GM21529 (cell line): ENCODE data around the gene VSX1.

Source experiments
- ATAC-seq: cut with Tn5 transposase; IDR thresholded peaks from one replicate; pipeline ENCODE4 v1.9.1; 2021; ENCODE audit not compliant: unreplicated experiment

VSX1 gene

DNA sequence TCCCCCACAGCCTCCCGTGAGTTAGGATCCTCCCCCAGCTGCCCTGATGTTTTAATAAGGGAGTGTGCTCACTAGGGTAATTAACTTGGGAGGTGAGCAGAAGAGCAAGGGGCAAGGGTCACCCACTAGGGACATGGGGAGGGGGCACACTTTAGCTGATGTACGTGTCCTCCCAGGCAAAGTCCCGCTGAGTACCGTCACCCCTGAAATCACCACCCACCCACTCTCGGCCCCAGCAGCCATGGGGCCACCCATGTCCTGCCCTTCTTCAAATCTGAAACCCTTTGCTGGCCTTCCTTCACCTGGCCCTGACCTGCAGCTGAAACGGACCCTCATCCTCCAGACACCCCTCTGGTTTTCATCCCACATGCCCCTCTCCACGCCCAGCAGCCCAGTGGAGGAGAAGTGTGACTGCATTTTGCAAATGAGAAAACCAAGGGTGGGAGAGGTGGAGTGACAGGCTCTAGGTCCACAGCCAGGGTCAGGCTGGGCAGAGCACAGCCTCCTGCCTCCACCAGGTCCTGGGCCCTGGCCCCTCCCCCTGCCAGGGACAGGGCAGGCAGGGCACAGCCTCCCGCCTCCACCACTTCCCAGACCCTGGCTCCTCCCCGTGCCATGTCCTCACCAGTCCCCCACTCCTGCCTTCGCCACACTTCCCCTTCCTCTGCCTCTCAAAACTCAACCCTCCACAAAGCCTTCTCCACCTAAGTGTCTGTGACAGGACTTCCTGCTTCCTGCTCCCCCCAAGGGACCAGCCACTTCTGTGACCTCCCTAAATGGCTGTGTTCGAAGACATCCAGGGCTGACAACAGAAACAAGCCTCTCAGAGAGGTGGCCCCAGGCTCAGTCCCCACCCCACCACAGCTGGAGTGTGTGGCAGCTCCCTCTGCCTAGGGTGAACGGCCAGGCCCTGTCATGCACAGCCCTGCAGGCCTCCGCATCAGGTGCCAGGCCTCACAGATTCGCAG, 39.1 kb downstream of the VSX1 start:
- ATAC-seq: peak; percentile 94

GRCh38 chr20:25041813-25042530, 40.0 kb downstream of the VSX1 start:
- ATAC-seq: no peak

- ATAC-seq: no peak
Measured at GRCh38 chr20:25040438-25040831, 41.5 kb downstream of the VSX1 start.

DNA sequence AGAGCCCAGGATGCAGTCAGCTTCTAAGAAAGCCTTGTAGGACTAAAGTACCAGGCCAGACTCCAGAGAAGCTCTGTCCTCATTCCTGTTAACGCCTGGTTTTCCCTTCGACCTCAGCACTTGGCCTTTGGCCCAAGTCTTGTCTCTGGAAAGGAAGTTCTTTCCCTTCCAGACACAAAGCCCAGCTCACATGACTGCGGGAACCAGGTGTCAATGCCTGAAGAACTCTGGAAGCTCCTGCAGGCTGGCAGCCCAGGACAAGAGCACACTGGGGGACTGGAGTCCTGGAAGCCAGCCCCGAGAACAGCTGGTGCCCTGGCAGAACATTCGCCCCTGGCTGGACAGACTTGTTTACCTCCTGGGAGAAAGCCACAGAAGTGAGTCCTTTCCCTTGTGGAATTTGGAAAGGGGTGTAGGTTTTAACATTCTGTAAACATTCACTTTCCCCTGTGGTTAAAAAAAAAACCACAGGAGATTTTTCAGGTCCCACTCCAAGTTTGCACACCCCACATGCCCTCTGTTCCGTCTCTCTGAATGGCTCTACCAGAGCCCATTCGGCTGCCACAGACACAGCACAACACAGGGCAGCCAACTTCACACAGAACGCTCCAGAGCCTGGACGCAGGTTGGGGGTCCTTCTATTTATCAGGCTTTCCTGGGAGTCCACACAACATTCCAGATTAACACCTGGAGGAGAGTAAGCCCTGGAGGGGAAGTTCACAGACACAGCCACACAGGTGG, 42.1 kb downstream of the VSX1 start:
- ATAC-seq: no peak

GRCh38 chr20:25038591-25039015, 43.3 kb downstream of the VSX1 start:
- ATAC-seq: no peak

- no peak for ATAC-seq
Measured at GRCh38 chr20:25038103-25038410, 43.9 kb downstream of the VSX1 start.

- ATAC-seq: no peak
Measured at GRCh38 chr20:25037288-25038102, 44.4 kb downstream of the VSX1 start.

DNA sequence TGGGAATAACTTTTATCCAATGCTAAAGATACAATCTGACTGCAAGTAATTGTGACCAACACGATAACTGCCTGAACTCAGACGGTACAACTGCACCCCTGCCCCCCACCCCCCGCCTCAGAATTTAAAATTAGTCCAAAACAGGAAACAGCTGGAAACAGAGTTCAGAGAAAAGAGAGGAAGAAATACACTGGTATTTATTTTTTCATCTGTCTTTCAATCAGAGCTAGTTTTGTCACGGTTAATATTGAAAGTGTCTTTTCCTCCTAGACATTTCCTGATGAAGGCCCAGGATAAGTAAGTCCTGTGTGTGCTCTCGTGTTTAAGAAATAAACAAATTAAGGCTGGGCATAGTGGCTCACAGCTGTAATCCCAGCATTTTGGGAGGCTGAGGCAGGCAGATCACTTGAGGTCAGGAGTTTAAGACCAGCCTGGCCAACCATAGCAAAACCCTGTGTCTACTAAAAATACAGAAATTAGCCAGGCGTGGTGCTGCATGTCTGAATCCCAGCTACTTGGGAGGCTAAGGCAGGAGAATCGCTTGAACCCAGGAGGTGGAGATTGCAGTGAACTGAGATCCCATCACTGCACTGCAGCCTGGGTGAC, 45.5 kb downstream of the VSX1 start:
- ATAC-seq: no peak

DNA sequence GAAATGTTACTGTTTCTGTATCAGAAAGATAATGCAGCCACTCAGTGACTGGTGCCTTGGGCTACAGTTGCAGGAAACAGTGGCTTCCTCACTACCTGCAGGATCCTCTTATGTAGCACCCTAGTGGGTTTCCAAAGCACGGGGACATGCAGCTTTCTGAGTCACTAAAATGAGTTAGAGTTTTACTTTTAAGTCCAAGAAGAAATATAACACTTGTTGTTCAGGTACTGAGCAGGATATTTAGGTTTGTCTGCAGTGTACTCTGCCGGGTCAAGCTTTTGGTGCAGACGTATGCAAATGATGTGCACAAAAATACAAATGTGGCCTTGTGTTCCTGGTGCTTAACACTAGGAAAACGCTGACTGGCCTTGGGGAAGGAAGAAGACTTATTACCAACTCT, 46.0 kb downstream of the VSX1 start:
- no peak for ATAC-seq

- no peak for ATAC-seq
Measured at GRCh38 chr20:25033924-25034300, 48.0 kb downstream of the VSX1 start.

- no peak for ATAC-seq
Measured at GRCh38 chr20:25033265-25033923, 48.5 kb downstream of the VSX1 start.

GRCh38 chr20:25032478-25033264, 49.3 kb downstream of the VSX1 start:
- ATAC-seq: no peak

DNA sequence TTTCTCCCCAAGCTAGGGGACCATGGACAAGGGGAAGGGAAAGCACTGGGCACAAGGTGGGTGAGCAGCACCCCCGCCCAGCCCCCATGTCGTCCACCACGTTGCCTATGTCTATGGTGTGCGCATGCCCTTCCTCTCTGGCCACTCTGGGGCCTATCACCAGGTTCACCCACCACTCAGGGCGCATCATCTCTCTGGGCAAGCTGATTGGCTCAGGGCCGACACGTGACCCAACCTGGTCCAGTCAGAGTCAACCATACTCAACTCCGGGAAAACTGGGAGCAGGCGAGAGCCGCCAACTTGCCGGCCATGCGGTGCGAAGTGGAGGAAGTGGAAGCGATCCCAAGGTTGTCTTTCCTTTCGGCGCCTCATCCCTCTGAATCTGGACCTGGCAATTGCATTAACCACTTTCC, 49.9 kb downstream of the VSX1 start:
- no peak for ATAC-seq

DNA sequence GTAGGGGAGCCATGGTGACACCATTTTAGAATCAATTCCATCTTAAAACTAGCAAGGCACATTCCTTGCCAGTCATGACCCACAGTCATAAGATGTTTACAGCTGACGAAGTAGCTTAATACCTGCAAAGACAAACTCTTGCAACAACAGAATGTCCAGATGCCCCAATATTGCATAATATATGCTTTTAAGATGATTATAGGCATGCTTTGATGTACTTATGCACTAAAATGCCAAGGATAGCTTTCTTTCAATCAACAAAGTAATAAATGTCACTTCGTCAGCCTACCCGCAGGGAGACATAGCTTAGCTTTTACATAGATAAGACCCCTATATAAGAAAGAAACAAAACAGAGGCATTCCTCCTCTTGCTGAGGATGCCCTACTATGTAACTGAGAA, 50.7 kb downstream of the VSX1 start:
- ATAC-seq: no peak

GRCh38 chr20:25030649-25031207, 51.2 kb downstream of the VSX1 start:
- ATAC-seq: no peak

DNA sequence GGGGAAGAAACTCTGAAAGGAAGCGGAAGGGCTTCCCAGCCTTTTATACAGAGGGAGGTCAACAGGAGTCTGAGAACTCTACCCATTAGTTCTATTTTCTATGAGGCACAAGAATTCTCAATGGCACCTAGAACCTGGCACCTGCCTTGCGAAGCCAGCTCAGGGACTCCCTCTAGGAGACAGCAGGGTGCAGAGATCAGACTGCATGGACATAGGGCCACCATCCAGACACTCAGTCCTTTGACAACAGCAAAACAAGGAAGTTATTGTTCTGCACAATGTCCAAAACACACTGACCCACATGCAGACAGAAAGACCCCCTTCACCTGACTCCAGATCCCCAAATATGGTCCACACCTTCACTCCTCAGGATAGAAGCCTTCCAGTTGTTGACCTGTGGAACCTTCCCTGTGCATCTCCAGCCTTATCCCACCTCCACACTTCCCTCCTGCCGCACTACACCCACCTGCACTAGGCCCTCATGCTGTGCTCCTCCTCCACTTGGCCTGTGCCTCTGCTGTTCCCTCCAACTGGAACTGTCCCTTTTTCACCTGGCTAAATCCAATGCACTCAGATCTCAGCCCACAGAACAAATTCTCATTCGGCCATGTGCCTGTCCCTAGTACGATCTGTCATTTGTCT, 51.8 kb downstream of the VSX1 start:
- no peak for ATAC-seq

GRCh38 chr20:25025986-25026605, 55.8 kb downstream of the VSX1 start:
- ATAC-seq: no peak
